HepG2 (cell line): Measurements from ENCODE around the gene FAM174A. TPM values are rescaled to one million over a fixed set of nuclear protein-coding genes. Genes with fewer than 3 reads are reported as not detected.

ENCODE experiments used
- ADNP ChIP-seq: sonication (generic); formaldehyde crosslinking; IDR thresholded peaks from 2 replicates; pipeline ENCODE4 v1.4.0; 2020; ENCODE audit warnings: missing genetic modification reagents
- AHDC1 ChIP-seq: sonication (generic); formaldehyde crosslinking; IDR thresholded peaks from 2 replicates; pipeline ENCODE4 v1.5.1; 2020; ENCODE audit warnings: mild to moderate bottlenecking, missing genetic modification reagents, borderline replicate concordance
- CBFB ChIP-seq: sonication (generic); formaldehyde crosslinking; IDR thresholded peaks from 2 replicates; pipeline ENCODE4 v1.4.0; 2020; ENCODE audit warnings: missing genetic modification reagents
- FOSL1 ChIP-seq: sonication (generic); formaldehyde crosslinking; IDR thresholded peaks from 2 replicates; pipeline ENCODE4 v1.9.0; 2021; ENCODE audit warnings: missing genetic modification reagents, borderline replicate concordance
- HBP1 ChIP-seq: IDR thresholded peaks from 2 replicates; pipeline ENCODE4 v1.6.1; 2016; ENCODE audit warnings: low read depth, control low read depth
- JUND ChIP-seq: sonication (generic); formaldehyde crosslinking; IDR thresholded peaks from 2 replicates; pipeline ENCODE4 v1.8.0; 2022; ENCODE audit warnings: mild to moderate bottlenecking, missing genetic modification reagents
- KLF15 ChIP-seq: sonication (generic); formaldehyde crosslinking; IDR thresholded peaks from 2 replicates; pipeline ENCODE4 v1.8.1; 2023; ENCODE audit warnings: borderline replicate concordance, mild to moderate bottlenecking, inconsistent platforms, missing genetic modification reagents, mixed read lengths
- MTA1 ChIP-seq: sonication (generic); formaldehyde crosslinking; IDR thresholded peaks from 2 replicates; pipeline ENCODE4 v1.4.0; 2020; ENCODE audit warnings: missing genetic modification reagents, mild to moderate bottlenecking, borderline replicate concordance
- PHF8 ChIP-seq: sonication (generic); formaldehyde crosslinking; IDR thresholded peaks from 2 replicates; pipeline ENCODE4 v1.5.0; 2020; ENCODE audit warnings: missing genetic modification reagents
- SMAD1 ChIP-seq: sonication (generic); formaldehyde crosslinking; IDR thresholded peaks from 2 replicates; pipeline ENCODE4 v1.4.0; 2020; ENCODE audit warnings: missing genetic modification reagents, low read depth, mild to moderate bottlenecking, borderline replicate concordance
- ZKSCAN8 ChIP-seq: IDR thresholded peaks from 2 replicates; pipeline ENCODE4 v1.6.1; 2016; ENCODE audit warnings: borderline replicate concordance, missing genetic modification reagents, missing compliant biosample characterization
- ZNF263 ChIP-seq: sonication (generic); formaldehyde crosslinking; IDR thresholded peaks from 2 replicates; pipeline ENCODE4 v1.4.0; 2020; ENCODE audit warnings: missing genetic modification reagents
- ZNF660 ChIP-seq: sonication (generic); formaldehyde crosslinking; IDR thresholded peaks from 2 replicates; pipeline ENCODE4 v1.5.1; 2020; ENCODE audit warnings: mild to moderate bottlenecking, low read depth, missing genetic modification reagents, borderline replicate concordance
- ZSCAN29 ChIP-seq: sonication (generic); formaldehyde crosslinking; conservative IDR thresholded peaks from 2 replicates; pipeline ENCODE4 v1.4.0; 2020; ENCODE audit warnings: mild to moderate bottlenecking, missing genetic modification reagents
- polyA plus RNA-seq, 8 experiments: library from polyadenylated mRNA; depleted of rRNA in 3 of 8; stranded (reverse) in 7 of 8; unstranded in 1 of 8; fragments of >200 nt; fragmentation: Illumina TruSeq in 4 of 8; extraction: Trizol in 4 of 8; gene quantifications; 2 replicates each; pipeline versions ENCODE4 v1.2.1 to v1.2.3, GENCODE V29; 2011 to 2016; ENCODE audit warnings: low read depth in 4 of 8, missing spikeins in 1 of 8, mixed read lengths in 1 of 8; ENCODE audit not compliant: insufficient read depth in 1 of 8
- total RNA-seq, 5 experiments: library from RNA; depleted of rRNA; stranded (reverse); fragments of >200 nt; fragmentation: Illumina TruSeq; extraction: Trizol; gene quantifications; 2 replicates each; pipeline ENCODE4 v1.2.3, GENCODE V29; 2016; ENCODE audit warnings: low read depth in 1 of 5
- TF ChIP-seq, protein P1 (sequence below): sonication (generic); formaldehyde crosslinking; IDR thresholded peaks from 2 replicates; pipeline ENCODE4 v1.4.0; 2020; ENCODE audit warnings: missing genetic modification reagents, borderline replicate concordance
- TF ChIP-seq, protein P2 (sequence below): IDR thresholded peaks from 2 replicates; pipeline ENCODE4 v1.6.1; 2012; ENCODE audit warnings: low read depth, low read length, improper control_type of control experiment

FAM174A gene
- total and polyA plus RNA-seq, 2 of the 13 experiments (the other 11 are each of a cell fraction or from before 2014, with no cell fraction given): 6.8 to 7.8 TPM

- TF ChIP-seq ZKSCAN8 (CRISPR knock-in tag) (no peak), HBP1 (CRISPR knock-in tag) (no peak), PHF8 (no peak), JUND (CRISPR knock-in tag) (0 out of 2 replicates have a peak, but pooled peaks have one; percentile 35), ZNF660 (CRISPR knock-in tag) (no peak), ZNF263 (no peak), FOSL1 (CRISPR knock-in tag) (peak; percentile 51; the same call in 1 of the 2 replicates), MTA1 (CRISPR knock-in tag) (no peak), CBFB (CRISPR knock-in tag) (no peak), AHDC1 (CRISPR knock-in tag) (peak; percentile 30; the same call in 1 of the 2 replicates), SMAD1 (CRISPR knock-in tag) (no peak), ZSCAN29 (no peak), KLF15 (CRISPR knock-in tag) (no peak), ADNP (CRISPR knock-in tag) (no peak)
- TF ChIP-seq, protein P1, sequence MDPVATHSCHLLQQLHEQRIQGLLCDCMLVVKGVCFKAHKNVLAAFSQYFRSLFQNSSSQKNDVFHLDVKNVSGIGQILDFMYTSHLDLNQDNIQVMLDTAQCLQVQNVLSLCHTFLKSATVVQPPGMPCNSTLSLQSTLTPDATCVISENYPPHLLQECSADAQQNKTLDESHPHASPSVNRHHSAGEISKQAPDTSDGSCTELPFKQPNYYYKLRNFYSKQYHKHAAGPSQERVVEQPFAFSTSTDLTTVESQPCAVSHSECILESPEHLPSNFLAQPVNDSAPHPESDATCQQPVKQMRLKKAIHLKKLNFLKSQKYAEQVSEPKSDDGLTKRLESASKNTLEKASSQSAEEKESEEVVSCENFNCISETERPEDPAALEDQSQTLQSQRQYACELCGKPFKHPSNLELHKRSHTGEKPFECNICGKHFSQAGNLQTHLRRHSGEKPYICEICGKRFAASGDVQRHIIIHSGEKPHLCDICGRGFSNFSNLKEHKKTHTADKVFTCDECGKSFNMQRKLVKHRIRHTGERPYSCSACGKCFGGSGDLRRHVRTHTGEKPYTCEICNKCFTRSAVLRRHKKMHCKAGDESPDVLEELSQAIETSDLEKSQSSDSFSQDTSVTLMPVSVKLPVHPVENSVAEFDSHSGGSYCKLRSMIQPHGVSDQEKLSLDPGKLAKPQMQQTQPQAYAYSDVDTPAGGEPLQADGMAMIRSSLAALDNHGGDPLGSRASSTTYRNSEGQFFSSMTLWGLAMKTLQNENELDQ (CRISPR knock-in tag): no peak
- TF ChIP-seq, protein P2, sequence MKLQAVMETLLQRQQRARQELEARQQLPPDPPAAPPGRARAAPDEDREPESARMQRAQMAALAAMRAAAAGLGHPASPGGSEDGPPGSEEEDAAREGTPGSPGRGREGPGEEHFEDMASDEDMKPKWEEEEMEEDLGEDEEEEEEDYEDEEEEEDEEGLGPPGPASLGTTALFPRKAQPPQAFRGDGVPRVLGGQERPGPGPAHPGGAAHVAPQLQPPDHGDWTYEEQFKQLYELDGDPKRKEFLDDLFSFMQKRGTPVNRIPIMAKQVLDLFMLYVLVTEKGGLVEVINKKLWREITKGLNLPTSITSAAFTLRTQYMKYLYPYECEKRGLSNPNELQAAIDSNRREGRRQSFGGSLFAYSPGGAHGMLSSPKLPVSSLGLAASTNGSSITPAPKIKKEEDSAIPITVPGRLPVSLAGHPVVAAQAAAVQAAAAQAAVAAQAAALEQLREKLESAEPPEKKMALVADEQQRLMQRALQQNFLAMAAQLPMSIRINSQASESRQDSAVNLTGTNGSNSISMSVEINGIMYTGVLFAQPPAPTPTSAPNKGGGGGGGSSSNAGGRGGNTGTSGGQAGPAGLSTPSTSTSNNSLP: 0 out of 2 replicates have a peak, but pooled peaks have one; percentile 57
Observed at GRCh38 chr5:100595152-100595811, 60.1 kb downstream of the FAM174A start (continued).
